ENCODE data around the gene EMC7.

EMC7 gene

GRCh38 chr15:34111488-34111887, 9.8 kb upstream of the EMC7 start:
- H3K9ac ChIP-seq (ENCODE audit: low read depth, low read length) = no peak overlapping the region
- H3K36me3 ChIP-seq (ENCODE audit: insufficient read depth, low read length) = no peaks in the 10 kb centered on the region
- no peaks in the 10 kb centered on the region for H3K9me3 ChIP-seq (ENCODE audit: control insufficient read depth, insufficient read depth, low read length)
- H3K4me1 ChIP-seq (ENCODE audit: insufficient read depth, low read length) = peaks cover 6% of the 10 kb centered on the region

- peaks cover 6% of the 10 kb centered on the region for H3K4me1 ChIP-seq (ENCODE audit: insufficient read depth, low read length)
- no peaks in the 10 kb centered on the region for H3K36me3 ChIP-seq (ENCODE audit: insufficient read depth, low read length)
- H3K9me3 ChIP-seq (ENCODE audit: control insufficient read depth, insufficient read depth, low read length) = no peaks in the 10 kb centered on the region
- no peak overlapping the region for H3K9ac ChIP-seq (ENCODE audit: low read depth, low read length)
These were observed 8.4 kb upstream of the EMC7 start for GRCh38 chr15:34109797-34110663.

- Histone ChIP-seq H3K36me3 (ENCODE audit: insufficient read depth, low read length) (no peaks in the 10 kb centered on the region; the same call in 1 of the 2 replicates), H3K9ac (ENCODE audit: low read depth, low read length) (no peak overlapping the region), H3K4me1 (ENCODE audit: insufficient read depth, low read length) (peaks cover 6% of the 10 kb centered on the region)
These were observed 5.7 kb upstream of the EMC7 start for GRCh38 chr15:34107315-34107714.

DNA sequence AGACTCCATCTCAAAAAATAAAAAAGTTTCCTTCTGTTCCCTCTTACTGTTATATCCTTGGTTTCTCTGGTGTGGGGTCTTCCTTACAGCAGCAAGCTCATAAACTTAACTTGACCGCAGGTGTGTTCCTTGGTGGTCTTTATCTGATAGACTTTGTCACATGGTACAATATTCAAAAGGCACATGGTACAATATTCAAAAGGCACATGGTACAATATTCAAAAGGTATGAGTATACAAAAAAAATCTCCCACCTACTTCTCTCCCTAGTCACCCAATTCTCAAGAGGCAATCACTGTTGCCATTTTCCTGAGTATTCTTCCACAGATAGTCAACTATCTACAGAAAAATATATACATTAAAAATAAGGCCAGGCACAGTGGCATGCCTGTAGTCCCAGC, 4.8 kb upstream of the EMC7 start:
- Histone ChIP-seq H3K36me3 (ENCODE audit: insufficient read depth, low read length) (no peaks in the 10 kb centered on the region; the same call in 1 of the 2 replicates), H3K4me1 (ENCODE audit: insufficient read depth, low read length) (peaks cover 4% of the 10 kb centered on the region), H3K9ac (ENCODE audit: low read depth, low read length) (no peak overlapping the region), H3K9me3 (ENCODE audit: control insufficient read depth, insufficient read depth, low read length) (no peaks in the 10 kb centered on the region)

More at GRCh38 chr15:34107315-34107714, 5.7 kb upstream of the EMC7 start:
- H3K9me3 ChIP-seq (ENCODE audit: control insufficient read depth, insufficient read depth, low read length) = no peaks in the 10 kb centered on the region

GRCh38 chr15:34102175-34102925, 688 bp upstream of the EMC7 start:
- Histone ChIP-seq H3K9me3 (ENCODE audit: control insufficient read depth, insufficient read depth, low read length) (no peaks in the 10 kb centered on the region), H3K9ac (ENCODE audit: low read depth, low read length) (peak overlapping the region; percentile 74), H3K4me1 (ENCODE audit: insufficient read depth, low read length) (no peaks in the 10 kb centered on the region), H3K36me3 (ENCODE audit: insufficient read depth, low read length) (no peaks in the 10 kb centered on the region; the same call in none of the 2 replicates)

GRCh38 chr15:34099914-34100313, 1.7 kb downstream of the EMC7 start:
- Histone ChIP-seq H3K4me1 (ENCODE audit: insufficient read depth, low read length) (no peaks in the 10 kb centered on the region), H3K9me3 (ENCODE audit: control insufficient read depth, insufficient read depth, low read length) (no peaks in the 10 kb centered on the region), H3K9ac (ENCODE audit: low read depth, low read length) (no peak overlapping the region), H3K36me3 (ENCODE audit: insufficient read depth, low read length) (no peaks in the 10 kb centered on the region; the same call in none of the 2 replicates)

- Histone ChIP-seq H3K36me3 (ENCODE audit: insufficient read depth, low read length) (peaks cover 6% of the 10 kb centered on the region; the same call in 1 of the 2 replicates), H3K4me1 (ENCODE audit: insufficient read depth, low read length) (no peaks in the 10 kb centered on the region), H3K9me3 (ENCODE audit: control insufficient read depth, insufficient read depth, low read length) (no peaks in the 10 kb centered on the region), H3K9ac (ENCODE audit: low read depth, low read length) (no peak overlapping the region)
These were observed 15.9 kb downstream of the EMC7 start for GRCh38 chr15:34085746-34086145.

DNA sequence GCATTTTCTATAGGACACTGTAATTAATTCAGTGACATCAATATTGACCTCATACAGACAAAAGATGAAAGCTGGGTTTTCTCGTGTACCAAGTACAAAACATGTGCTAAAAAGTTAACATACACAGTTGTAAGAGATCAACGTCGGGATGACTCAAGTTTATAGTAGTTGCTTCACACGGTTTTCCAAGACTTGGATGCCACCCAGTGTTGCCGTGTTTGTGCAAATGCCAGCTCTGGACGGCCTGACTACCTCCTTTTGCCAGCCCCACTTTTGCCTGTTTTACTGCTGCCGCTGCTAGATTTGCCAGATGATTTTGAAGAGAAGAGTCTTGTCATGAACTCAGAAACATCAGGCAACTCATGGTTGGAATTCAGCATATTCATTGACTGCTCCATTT, 17.6 kb downstream of the EMC7 start:
- Histone ChIP-seq H3K9ac (ENCODE audit: low read depth, low read length) (no peak overlapping the region), H3K36me3 (ENCODE audit: insufficient read depth, low read length) (peaks cover 6% of the 10 kb centered on the region; the same call in 1 of the 2 replicates), H3K9me3 (ENCODE audit: control insufficient read depth, insufficient read depth, low read length) (no peaks in the 10 kb centered on the region), H3K4me1 (ENCODE audit: insufficient read depth, low read length) (no peaks in the 10 kb centered on the region)

DNA sequence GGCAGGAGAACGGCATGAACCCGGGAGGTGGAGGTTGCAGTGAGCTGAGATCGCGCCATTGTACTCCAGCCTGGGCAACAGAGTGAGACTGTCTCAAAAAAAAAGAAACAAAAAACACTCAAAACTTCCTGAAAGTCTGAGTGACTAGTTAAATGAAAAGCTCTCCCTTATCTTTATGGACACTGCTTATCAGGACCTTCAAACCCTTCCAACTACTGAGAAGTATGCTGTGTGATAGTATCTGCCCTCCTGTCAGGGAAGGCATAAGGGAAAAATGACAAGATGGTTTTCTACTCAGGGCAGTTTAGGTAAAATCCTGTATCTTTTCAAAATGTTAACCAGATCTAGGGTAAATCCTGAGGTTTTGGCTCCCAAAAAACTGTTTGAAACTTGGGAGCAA, 21.8 kb downstream of the EMC7 start:
- H3K36me3 ChIP-seq (ENCODE audit: insufficient read depth, low read length) = no peaks in the 10 kb centered on the region
- no peak overlapping the region for H3K9ac ChIP-seq (ENCODE audit: low read depth, low read length)
- H3K4me1 ChIP-seq (ENCODE audit: insufficient read depth, low read length) = no peaks in the 10 kb centered on the region
- H3K9me3 ChIP-seq (ENCODE audit: control insufficient read depth, insufficient read depth, low read length) = no peaks in the 10 kb centered on the region

DNA sequence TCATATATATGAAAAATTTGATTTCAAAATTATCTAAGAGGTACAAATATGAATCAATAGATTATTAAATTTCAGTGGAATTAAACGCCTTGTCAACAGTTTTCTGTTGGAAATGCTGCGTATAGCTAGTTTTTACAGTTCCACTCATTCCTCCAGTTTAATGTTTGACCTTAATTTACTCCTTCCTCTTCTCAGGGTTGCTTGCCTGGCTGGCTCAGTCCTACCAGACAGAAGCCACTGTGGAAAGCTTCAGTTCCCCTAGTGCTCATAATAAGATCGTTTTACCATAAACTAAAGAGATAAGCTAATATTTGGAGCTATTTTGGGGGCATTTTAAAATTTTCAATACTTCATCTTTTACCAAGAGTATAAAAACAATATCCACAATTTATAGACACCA, 22.8 kb downstream of the EMC7 start:
- H3K4me1 ChIP-seq (ENCODE audit: insufficient read depth, low read length) = no peaks in the 10 kb centered on the region
- no peaks in the 10 kb centered on the region for H3K9me3 ChIP-seq (ENCODE audit: control insufficient read depth, insufficient read depth, low read length)
- no peaks in the 10 kb centered on the region for H3K36me3 ChIP-seq (ENCODE audit: insufficient read depth, low read length)
- H3K9ac ChIP-seq (ENCODE audit: low read depth, low read length) = no peak overlapping the region

DNA sequence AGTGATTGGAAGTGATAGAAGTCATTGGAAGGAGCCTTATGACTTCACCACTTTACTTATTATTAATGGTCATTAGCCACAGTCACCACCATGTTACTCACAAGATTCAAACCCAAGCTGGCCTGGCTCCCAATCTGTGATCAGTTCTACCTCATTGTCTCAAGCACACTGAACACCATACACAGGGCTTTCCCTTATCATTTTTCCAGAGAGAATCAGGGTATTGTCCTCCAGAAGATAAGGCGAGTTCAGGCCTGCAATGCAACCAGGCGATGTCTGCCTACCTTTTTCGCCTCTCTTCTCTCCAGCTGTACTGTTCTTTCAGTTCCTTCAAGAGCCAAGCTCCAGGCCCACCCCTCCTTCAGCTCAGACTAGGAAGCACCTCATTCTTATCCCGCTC, 24.9 kb downstream of the EMC7 start:
- H3K9me3 ChIP-seq (ENCODE audit: control insufficient read depth, insufficient read depth, low read length) = no peaks in the 10 kb centered on the region
- no peaks in the 10 kb centered on the region for H3K4me1 ChIP-seq (ENCODE audit: insufficient read depth, low read length)
- no peaks in the 10 kb centered on the region for H3K36me3 ChIP-seq (ENCODE audit: insufficient read depth, low read length)
- H3K9ac ChIP-seq (ENCODE audit: low read depth, low read length) = no peak overlapping the region

- Histone ChIP-seq H3K9ac (ENCODE audit: low read depth, low read length) (no peak overlapping the region), H3K36me3 (ENCODE audit: insufficient read depth, low read length) (no peaks in the 10 kb centered on the region), H3K9me3 (ENCODE audit: control insufficient read depth, insufficient read depth, low read length) (no peaks in the 10 kb centered on the region), H3K4me1 (ENCODE audit: insufficient read depth, low read length) (no peaks in the 10 kb centered on the region)
These were observed 31.7 kb downstream of the EMC7 start for GRCh38 chr15:34070003-34070402.

DNA sequence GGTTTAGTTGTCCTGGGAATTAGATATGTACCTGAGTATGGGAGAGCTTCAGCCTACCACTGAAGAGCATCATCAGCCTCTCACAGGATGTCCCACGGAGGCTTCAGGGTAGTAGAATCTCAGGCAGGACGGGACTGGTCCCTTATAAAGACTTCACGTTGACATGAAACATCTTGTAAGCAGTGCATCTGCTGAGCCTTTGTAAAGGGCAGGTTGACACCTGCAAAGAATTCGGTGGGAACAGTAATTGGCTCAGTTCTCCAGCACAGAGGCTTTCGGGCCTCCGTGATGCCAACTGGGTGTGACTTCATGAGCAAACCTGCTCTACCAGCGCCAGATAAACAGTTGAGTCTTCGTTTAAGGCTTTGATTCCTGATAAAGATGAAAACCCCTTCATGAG, 35.7 kb downstream of the EMC7 start:
- Histone ChIP-seq H3K9ac (ENCODE audit: low read depth, low read length) (no peak overlapping the region), H3K4me1 (ENCODE audit: insufficient read depth, low read length) (no peaks in the 10 kb centered on the region), H3K36me3 (ENCODE audit: insufficient read depth, low read length) (no peaks in the 10 kb centered on the region), H3K9me3 (ENCODE audit: control insufficient read depth, insufficient read depth, low read length) (no peaks in the 10 kb centered on the region)

DNA sequence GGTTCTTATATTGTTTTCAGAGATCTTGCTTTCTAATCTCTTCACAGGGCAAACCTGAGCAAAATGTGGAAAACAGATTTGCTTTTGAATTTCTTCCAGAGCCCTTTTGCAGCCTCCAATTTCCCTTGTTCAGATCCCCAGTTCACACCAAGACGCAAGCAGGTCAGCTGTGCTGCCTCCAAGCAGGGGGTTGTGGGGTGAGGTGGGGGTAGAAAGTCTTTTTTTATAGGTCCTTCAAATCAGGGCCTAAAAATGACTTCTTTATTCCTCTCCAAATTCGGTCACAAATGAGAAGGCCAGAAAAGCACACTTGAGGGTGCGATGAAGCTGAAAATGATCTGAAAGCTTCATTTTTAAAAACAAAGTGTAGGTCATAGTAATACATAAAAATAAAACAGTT, 36.4 kb downstream of the EMC7 start:
- H3K4me1 ChIP-seq (ENCODE audit: insufficient read depth, low read length) = no peaks in the 10 kb centered on the region
- H3K36me3 ChIP-seq (ENCODE audit: insufficient read depth, low read length) = no peaks in the 10 kb centered on the region
- no peaks in the 10 kb centered on the region for H3K9me3 ChIP-seq (ENCODE audit: control insufficient read depth, insufficient read depth, low read length)
- H3K9ac ChIP-seq (ENCODE audit: low read depth, low read length) = no peak overlapping the region

DNA sequence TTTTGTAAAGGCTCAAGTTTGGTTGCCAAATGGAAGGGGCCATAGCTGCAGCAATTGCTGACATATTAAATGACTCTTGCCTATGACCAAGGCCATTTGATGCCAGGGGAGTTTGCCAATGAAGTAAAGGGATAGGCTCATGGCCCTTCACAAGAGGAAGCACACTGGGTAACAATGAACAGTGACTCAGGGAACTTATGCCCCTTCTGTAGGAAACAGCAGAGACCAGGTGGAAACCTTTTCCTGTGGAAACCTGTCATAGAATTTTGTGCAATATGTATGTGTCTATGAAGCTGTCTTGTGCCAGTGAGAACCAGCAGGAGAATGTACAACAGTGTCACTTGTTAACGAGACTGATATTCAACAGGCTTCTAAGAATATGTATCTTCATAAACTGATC, 37.2 kb downstream of the EMC7 start:
- Histone ChIP-seq H3K9ac (ENCODE audit: low read depth, low read length) (no peak overlapping the region), H3K4me1 (ENCODE audit: insufficient read depth, low read length) (no peaks in the 10 kb centered on the region), H3K36me3 (ENCODE audit: insufficient read depth, low read length) (no peaks in the 10 kb centered on the region), H3K9me3 (ENCODE audit: control insufficient read depth, insufficient read depth, low read length) (no peaks in the 10 kb centered on the region)

All from ES-I3 (cell line).